NCI-H2196 treated with DMSO at 0.1 percent for 48 hours (cell line): ENCODE measurements around the gene PLCL2.

Experiments
- DNase-seq: peaks from one replicate; lab custom pipeline; 2025; ENCODE audit not compliant: unreplicated experiment; lab: John Stamatoyannopoulos, UW

Gene PLCL2

GRCh38 chr3:16865335-16865734, 19.4 kb upstream of the PLCL2 start:
- no peak for DNase-seq

DNA sequence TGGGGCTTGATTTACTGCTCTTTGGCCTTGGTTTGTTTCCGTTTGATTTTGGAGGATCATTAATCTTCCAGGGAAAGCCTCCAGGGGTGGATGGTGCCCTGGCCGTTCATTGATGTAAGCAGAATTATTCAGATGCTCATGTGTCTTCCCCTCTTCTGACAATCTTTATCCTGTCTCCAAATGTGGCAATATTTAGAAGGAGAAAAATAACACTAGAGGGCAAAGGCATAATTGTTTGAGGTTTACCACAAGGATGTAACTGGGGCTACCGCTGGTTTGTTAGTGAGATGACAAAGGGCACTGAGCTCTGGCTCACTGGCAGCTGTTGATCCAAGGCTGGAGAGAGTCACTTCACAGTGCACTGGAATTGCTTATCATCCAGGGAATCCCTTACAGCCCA, 18.2 kb upstream of the PLCL2 start:
- DNase-seq, result no peak

- no peak for DNase-seq
Measured at GRCh38 chr3:16868513-16868912, 16.2 kb upstream of the PLCL2 start.

DNA sequence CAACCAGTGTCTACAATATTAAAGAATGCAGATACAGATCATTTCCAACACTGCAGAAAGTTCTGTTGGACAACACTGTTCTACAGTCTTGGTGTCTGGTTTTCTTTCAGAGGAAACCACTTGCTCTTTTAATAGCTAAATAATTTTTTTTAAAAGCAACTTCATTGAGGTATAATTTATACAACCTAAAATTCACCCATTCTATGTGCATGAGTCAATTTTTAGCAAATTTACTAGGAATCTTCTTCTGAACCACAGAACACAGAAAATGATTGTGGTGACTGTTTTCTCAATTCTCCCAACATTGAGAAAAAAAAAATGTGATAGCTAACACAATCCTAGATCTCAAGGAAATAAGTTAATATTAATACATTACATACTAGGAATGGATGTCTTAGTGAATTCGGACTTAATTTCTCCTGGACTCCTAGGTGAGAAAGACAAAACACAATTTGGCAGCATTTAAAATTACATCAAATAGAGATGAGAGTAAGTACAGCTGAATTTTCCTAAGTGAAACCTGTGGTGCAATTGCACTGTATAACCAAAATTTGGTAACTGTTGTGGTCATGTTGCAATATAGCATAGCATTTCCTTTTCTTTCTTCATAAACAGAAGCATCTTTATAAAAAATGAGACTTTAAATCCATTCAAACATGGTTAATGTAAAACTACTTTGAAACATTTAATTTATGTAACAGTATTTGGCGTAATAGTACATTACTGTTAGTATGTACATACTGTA, 15.3 kb upstream of the PLCL2 start:
- no peak for DNase-seq

GRCh38 chr3:16871915-16872842, 12.6 kb upstream of the PLCL2 start:
- DNase-seq, result no peak

GRCh38 chr3:16873872-16874271, 10.9 kb upstream of the PLCL2 start:
- no peak for DNase-seq

- DNase-seq, result no peak
Measured at GRCh38 chr3:16875876-16876550, 8.7 kb upstream of the PLCL2 start.

GRCh38 chr3:16877505-16877904, 7.2 kb upstream of the PLCL2 start:
- no peak for DNase-seq

GRCh38 chr3:16877911-16878310, 6.8 kb upstream of the PLCL2 start:
- DNase-seq, result no peak

- no peak for DNase-seq
Measured at GRCh38 chr3:16881896-16882630, 2.7 kb upstream of the PLCL2 start.

- DNase-seq, result no peak
Measured at GRCh38 chr3:16883057-16883722, 1.6 kb upstream of the PLCL2 start.

DNA sequence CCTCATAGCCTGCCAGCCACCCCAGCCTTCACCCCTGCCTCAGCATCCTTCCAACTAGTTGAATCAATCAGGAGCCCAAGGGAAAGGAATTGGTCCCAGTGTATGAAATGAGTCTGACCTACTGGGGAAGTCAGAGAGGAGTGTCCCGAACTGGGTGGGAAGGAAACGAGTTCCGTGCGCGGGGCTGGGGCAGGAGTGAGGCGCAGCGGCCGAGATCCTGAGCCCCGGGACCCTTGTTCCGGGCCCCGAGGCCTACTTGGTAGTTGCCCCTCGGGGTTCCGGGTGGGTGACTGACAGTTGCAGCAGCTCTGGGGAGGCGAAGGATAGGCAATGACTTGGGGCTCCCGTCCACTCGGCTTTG, 1.1 kb upstream of the PLCL2 start:
- no peak for DNase-seq

DNA sequence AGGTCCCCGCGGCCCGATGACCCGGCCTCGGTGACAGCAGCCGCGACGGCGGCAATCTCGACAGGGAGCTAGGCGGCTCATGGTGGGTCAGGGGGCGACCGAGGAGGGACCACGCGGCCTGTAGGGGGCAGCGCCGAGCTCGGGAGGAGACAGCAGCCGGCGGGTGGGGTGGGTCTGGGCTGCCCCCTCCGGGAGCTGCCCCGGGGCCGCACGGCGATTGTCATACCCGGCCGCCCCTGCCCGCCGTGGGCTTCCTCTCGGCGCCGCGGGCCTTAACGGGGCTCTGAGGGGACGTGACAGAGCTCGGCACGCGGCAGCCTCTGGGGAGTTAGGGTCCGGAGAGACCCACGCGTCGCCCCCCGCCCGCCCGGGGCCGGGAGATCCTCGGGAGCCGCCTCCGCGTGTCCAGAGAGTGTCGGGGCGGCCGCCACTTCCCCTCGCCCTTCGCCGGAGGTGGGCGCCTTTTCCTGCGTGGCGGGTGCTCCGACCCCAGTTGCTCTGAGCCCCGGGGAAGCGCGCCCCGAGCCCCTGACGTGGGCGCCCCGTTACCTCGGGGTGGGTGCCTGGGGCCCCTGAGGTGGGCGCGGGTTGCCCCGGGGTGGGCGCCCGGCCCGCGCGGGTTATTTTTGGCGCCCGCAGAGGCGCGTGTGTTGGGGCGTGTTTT, 539 bp upstream of the PLCL2 start:
- DNase-seq, result no peak

DNA sequence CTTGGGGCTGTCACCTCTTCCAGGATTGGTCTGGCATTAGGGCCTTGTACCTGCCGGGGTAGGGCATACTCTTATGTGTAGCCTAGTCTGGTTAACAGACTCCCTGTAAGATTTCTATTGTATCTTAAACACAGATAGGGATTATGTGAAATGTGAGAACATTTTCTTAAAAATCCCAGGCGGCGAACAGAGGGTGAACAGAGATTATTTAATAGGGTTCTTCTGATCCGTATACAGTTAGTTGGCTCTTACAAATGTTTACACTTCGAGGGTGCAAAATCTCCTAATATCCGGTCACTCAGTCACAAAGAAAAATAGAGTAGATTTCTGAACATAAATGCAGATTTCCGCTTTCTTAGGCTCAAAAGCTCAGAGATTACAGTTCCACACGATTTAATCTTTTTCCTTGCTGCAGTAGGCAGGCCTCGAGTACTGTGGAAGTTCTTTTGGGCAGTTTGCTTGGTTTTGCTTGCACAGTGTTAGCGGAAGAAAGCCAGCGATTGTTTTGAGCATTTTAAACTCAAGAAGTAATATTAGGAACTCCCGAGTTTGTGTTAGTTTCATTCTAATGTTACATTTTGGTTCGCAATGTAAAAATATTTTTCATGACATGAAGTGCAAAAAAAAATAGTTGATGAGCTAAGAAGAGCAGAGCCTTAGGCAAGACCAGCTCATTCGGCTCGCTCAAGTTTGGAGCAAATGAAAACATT, 993 bp downstream of the PLCL2 start:
- no peak for DNase-seq

DNA sequence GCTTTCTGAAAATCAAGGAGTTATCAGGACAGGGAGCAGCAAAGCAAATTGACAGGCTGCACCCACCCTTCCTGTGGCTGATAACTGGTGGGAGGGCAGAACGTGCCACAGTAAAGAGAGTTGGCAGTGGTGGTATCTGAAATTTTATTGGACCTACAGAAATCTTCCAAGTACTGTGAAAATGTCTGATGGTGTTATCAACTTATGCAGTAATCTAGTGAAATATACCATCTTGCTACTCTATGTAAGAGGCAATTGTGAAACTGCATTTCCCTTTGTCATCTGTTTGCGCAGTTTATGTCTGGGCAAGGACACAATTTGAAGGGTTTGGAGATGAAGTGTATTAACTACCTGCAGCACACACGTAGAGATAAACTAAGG, 1.5 kb downstream of the PLCL2 start:
- DNase-seq, result no peak

DNA sequence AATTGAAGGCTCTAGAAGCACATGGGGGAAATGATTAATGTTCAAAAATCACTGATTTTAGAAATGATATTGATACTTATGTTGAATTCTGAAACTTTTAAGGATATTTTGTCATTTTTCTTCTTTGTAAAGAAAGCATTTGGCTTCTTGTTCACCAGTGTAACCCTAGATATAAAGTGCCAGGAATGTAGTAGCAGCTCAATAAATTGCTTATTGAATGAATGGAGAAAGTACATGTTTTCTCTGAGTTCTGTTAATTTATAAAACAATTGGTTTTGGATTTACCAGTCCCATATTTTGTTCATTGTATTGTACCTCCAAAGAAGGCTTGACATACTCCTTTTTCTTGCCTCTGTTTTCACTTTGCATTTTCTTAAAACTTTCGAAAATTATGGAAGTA, 2.4 kb downstream of the PLCL2 start:
- DNase-seq, result no peak

DNA sequence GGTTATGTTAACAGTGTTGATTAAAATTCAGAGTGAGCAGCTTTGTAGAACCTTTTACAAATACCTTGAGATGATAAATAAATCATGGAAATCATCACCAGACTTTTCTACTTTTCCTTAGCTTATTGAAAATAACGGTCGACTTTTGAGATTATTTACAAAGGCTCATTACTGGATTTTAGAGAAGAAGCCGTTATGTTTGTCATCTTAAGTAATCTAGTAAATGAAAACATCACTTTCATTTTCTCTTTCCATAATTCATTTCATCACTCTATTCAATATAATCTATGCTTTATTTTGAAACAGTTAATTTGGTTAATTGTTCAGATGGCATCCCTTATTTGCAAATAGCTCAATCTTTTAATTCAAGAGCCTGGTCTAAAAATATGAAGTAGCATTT, 3.6 kb downstream of the PLCL2 start:
- DNase-seq, result no peak

DNA sequence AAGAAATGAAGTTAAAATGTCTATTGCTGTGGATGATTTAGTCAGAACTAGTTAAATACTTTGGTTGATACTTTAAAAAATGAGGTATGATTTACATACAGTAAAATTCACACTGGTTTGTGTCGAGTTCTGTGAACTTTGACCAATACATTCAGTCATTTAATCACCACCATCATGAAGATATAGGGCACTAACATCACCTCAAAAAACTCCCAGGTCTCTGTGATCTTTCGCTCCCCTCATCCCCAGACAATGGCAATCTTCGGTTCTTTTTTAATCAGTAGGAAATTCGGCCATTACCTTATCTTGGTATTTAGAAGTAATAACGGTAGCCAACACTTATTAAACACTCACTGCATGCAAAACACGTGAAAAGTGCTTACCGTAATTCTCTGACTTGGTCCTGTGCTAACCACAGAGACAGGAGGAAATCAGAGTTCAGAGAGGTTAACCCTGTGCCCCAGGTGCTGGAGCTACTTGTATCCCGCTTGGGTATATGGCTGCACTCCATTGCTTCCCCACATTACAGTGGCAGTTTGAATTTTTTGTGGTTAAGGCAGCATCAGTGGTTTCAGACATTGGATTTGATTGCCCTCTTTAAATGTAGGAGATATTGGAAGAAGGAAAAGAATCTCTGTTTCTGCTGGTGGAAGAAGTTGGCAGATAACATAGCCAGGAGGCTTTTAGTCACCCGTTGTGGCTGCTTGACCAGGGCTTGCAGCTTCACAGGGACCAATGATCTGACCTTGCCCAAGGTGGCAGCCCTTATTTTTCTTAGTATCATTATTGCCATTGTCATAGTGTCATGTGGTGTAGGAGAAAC, 4.2 kb downstream of the PLCL2 start:
- DNase-seq, result no peak
